ENCODE measurements around the gene CFHR2. TPM values are rescaled to one million over a fixed set of nuclear protein-coding genes. Genes with fewer than 3 reads are reported as not detected.
"Not testable (repeated sequence)": the region's sequence is repeated elsewhere in the genome, so short reads cannot be mapped to it uniquely, and the experiment has no call there.

The CFHR2 gene
- not detected for total RNA-seq

- not testable (repeated sequence) for ATAC-seq, H3K36me3 ChIP-seq, H3K4me1 ChIP-seq, H3K27me3 ChIP-seq, H3K9me3 ChIP-seq, H3K27ac ChIP-seq, H3K4me3 ChIP-seq
- WGBS, 2 donors (ENCODE audit: low coverage in 1 of 2), result no CpG with 5 or more reads among the region's 1 CpG
Measured at GRCh38 chr1:196943568-196943967, at the start of gene CFHR2. TSS of gene CFHR2 (plus strand) at chr1:196943738. CDS start at chr1:196943881, 143 bp downstream.

- WGBS, 2 donors (ENCODE audit: low coverage in 1 of 2), result 68 to 71% methylated on average over 6 to 8 of the region's 8 CpGs
- no peak overlapping the region for H3K4me3 ChIP-seq
Measured at GRCh38 chr1:196896355-196896754, 47.2 kb upstream of the CFHR2 start.

DNA sequence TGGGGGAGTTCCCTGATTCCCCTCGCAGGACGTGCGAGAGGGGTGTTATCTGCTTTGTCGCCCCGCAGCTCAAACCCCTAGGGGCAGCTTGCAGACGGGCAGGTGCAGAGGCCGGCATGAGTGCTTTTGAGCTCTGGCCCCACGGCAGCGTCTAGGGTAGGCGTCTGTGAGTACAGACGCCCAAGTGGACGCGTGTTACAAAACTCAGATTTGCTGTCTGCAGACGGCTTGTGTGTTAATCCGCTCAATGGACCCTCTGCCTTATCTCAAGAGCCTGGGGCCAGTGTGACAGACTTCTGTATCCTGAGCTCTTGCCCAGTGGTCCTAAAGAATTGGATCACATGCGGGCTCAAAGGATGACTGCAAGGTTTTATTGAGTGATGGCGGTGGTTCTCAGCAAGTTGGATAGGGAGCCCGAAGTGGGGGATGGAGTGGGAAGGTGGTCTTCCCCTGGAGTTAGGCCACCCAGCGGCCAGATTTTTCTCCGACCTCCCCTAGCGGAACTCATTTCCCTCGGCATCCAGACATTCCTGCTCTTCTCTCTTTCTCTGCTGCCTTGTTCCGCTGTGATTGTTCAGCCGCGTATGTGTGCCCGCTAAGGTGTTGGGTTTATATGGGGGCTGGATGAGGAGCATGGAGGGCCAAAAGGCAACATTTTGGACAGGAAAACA, 46.2 kb upstream of the CFHR2 start:
- 15 to 55% methylated on average over 11 to 16 of the region's 26 CpGs for WGBS, 2 donors (ENCODE audit: low coverage in 1 of 2)
- Histone ChIP-seq H3K4me3 (no peak overlapping the region), H3K9me3 (no peaks in the 10 kb centered on the region), H3K27me3 (peaks cover 21% of the 10 kb centered on the region), H3K36me3 (no peaks in the 10 kb centered on the region), H3K4me1 (no peaks in the 10 kb centered on the region), H3K27ac (no peak overlapping the region)
- ATAC-seq, result no peak
- TF ChIP-seq EP300 (IDR thresholded peaks at IDR 0.05) (no peak), CTCF (IDR thresholded peaks at IDR 0.05) (no peak), POLR2A (IDR thresholded peaks at IDR 0.05) (no peak), POLR2AphosphoS5 (IDR thresholded peaks at IDR 0.05) (no peak)

More at GRCh38 chr1:196896355-196896754, 47.2 kb upstream of the CFHR2 start:
- Histone ChIP-seq H3K36me3 (no peaks in the 10 kb centered on the region), H3K9me3 (no peaks in the 10 kb centered on the region), H3K27me3 (peaks cover 21% of the 10 kb centered on the region), H3K27ac (no peak overlapping the region), H3K4me1 (no peaks in the 10 kb centered on the region)
- no peak for TF ChIP-seq POLR2AphosphoS5 (IDR thresholded peaks at IDR 0.05)
- TF ChIP-seq EP300 (IDR thresholded peaks at IDR 0.05), result no peak
- no peak for TF ChIP-seq CTCF (IDR thresholded peaks at IDR 0.05)
- no peak for TF ChIP-seq POLR2A (IDR thresholded peaks at IDR 0.05)
- no peak for ATAC-seq

GRCh38 chr1:196902344-196902743, 41.2 kb upstream of the CFHR2 start:
- no peak for ATAC-seq
- no peak overlapping the region for H3K4me3 ChIP-seq
- H3K27ac ChIP-seq, result no peak overlapping the region
- peaks cover 16% of the 10 kb centered on the region for H3K27me3 ChIP-seq
- WGBS, 2 donors (ENCODE audit: low coverage in 1 of 2), result 80 to 81% methylated on average over 2 of the region's 2 CpGs
- TF ChIP-seq POLR2AphosphoS5 (IDR thresholded peaks at IDR 0.05) (no peak), CTCF (IDR thresholded peaks at IDR 0.05) (no peak), EP300 (IDR thresholded peaks at IDR 0.05) (no peak), POLR2A (IDR thresholded peaks at IDR 0.05) (no peak)
- no peaks in the 10 kb centered on the region for H3K36me3 ChIP-seq
- H3K4me1 ChIP-seq, result no peaks in the 10 kb centered on the region
- no peaks in the 10 kb centered on the region for H3K9me3 ChIP-seq

DNA sequence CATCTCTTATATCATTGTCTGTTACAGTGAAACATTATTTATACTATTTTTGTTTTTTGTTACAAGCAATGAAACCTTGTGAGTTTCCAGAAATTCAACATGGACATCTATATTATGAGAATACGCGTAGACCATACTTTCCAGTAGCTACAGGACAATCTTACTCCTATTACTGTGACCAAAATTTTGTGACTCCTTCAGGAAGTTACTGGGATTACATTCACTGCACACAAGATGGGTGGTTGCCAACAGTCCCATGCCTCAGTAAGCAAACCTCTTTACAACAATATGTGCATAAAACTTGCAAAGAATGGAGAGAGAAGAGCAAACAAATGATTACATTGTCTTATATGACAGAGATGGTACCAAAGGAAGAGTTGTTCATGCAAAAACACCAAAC, 33.3 kb upstream of the CFHR2 start:
- TF ChIP-seq EP300 (IDR thresholded peaks at IDR 0.05) (no peak), POLR2A (IDR thresholded peaks at IDR 0.05) (no peak), CTCF (IDR thresholded peaks at IDR 0.05) (no peak), POLR2AphosphoS5 (IDR thresholded peaks at IDR 0.05) (no peak)
- 90 to 100% methylated on average over 2 of the region's 2 CpGs for WGBS, 2 donors (ENCODE audit: low coverage in 1 of 2)
- H3K27me3 ChIP-seq, result no peaks in the 10 kb centered on the region

GRCh38 chr1:196912283-196912682, 31.3 kb upstream of the CFHR2 start:
- H3K27ac ChIP-seq, H3K36me3 ChIP-seq, ATAC-seq, H3K9me3 ChIP-seq, H3K4me1 ChIP-seq, H3K4me3 ChIP-seq, H3K27me3 ChIP-seq: not testable (repeated sequence)
- 47 to 60% methylated on average over 5 of the region's 5 CpGs for WGBS, 2 donors (ENCODE audit: low coverage in 1 of 2)

More for the DNA sequence above, 33.3 kb upstream of the CFHR2 start:
- H3K36me3 ChIP-seq, result no peaks in the 10 kb centered on the region
- no peaks in the 10 kb centered on the region for H3K4me1 ChIP-seq
- no peak for ATAC-seq
- no peak overlapping the region for H3K4me3 ChIP-seq
- no peaks in the 10 kb centered on the region for H3K9me3 ChIP-seq
- H3K27ac ChIP-seq, result no peak overlapping the region

- H3K27me3 ChIP-seq, H3K27ac ChIP-seq, ATAC-seq, H3K4me3 ChIP-seq, H3K36me3 ChIP-seq, H3K4me1 ChIP-seq, H3K9me3 ChIP-seq: not testable (repeated sequence)
- WGBS, 2 donors (ENCODE audit: low coverage in 1 of 2), result 60 to 90% methylated on average over 1 of the region's 1 CpG
Measured at GRCh38 chr1:196926839-196927238, 16.7 kb upstream of the CFHR2 start.

GRCh38 chr1:196932853-196933252, 10.7 kb upstream of the CFHR2 start:
- H3K27me3 ChIP-seq, H3K36me3 ChIP-seq, H3K4me3 ChIP-seq, H3K9me3 ChIP-seq, ATAC-seq, H3K4me1 ChIP-seq, H3K27ac ChIP-seq: not testable (repeated sequence)
- WGBS, 2 donors (ENCODE audit: low coverage in 1 of 2), result 90 to 94% methylated on average over 2 of the region's 2 CpGs
